Measurements from ENCODE around the gene E2F3.

GRCh38 chr6:20479060-20479459, 77.4 kb downstream of the E2F3 start:
- TF ChIP-seq CTCF (IDR thresholded peaks at IDR 0.05) (no peak), POLR2A (IDR thresholded peaks at IDR 0.05) (no peak)

Measured in adrenal gland (tissue), 5 donors.